GM19238 (cell line): ENCODE data around the gene MEGF6.

Source experiments
- DNase-seq: peaks from one replicate; pipeline ENCODE4 v3.0.0; 2011; ENCODE audit warnings: low spot score; ENCODE audit not compliant: insufficient read length

Gene MEGF6

DNA sequence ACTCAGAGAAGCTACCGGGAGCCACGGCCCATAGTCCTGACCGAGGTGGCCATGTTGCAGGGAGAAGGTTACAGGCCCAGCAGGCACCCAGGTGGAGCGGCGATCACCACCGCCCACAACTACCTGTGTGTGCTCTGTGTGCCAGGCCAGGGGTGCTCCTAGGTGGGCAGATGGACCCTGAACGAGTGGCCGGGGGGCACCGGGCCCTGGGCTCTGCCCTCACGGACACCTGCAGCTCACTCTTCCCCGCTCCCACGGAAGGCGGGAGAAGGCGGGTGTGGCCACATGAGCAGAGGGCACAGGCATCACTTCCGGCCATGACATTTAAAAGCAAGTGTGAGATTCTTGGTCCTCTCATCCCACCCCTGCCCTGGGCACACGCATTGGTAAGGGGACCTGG is 73.9 kb downstream of the MEGF6 start:
- DNase-seq, result no peak

GRCh38 chr1:3536420-3537195 is 74.7 kb downstream of the MEGF6 start:
- no peak for DNase-seq

DNA sequence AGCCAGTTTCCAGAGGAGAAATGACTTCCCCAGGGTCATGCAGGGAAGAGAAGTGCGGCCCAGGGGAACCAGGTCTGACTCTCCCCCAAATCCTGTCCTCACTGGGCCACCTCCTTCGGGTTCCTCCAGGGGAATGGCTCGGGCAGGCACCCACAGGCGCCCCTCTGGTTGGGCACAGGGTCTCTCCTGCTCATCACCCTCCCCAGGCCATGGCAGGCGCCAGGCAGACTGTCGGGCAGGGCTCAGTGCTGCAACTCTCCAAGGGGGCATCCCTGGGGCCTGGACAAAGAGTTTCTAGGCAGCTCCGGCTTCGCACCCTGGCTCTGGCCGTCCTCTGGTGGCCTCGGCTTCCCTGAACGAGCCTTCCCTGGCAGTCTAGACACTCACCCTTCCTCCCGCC is 75.6 kb downstream of the MEGF6 start:
- no peak for DNase-seq

GRCh38 chr1:3534803-3535637 is 76.3 kb downstream of the MEGF6 start:
- no peak for DNase-seq

DNA sequence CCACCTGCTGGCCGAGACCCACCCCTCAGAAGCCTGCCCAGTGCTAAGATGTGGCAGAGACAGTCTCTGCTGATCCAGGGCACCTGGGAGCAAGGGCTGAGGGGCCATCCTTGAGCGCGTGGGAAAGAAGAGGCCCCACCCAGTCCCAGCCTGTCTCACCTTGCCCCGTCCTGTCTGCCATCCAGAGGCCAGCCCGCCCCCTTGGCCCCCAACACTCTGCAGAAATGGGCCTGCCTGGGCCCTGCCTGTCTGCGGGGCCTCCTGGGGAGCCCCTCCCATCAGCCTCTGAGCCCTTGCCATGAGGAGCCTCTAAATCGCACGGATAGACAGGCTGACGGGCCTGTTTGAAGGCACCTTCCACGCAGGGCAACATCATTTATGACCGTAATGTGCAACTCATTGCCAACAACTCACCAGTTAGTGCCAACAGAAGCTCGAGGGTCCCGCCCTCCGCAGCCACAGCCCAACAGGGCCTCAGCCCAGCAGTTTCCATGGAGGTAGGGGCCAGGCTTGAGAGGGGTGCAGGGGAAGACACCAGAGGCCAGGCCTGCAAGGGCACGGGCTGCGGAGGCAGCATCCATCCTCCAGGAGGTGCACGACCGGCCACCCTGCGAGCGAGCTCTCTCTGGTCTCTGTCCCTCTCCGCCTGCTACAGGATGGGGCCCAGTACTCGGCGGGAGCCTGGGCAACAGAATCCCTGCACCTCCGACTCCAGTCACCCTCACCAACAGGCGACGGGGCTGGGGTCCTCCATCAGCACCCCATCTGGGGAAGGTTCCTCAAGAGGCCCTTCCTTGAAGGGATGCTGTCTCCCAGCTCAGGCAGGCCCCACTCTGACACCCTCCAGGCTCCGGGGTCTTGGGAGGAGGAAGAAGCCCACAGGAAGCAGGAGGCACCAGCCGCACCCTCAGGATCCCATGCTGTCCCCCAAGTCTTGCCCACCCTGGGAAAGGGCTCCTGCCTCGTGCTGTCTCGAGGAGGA is 78.0 kb downstream of the MEGF6 start:
- no peak for DNase-seq

DNA sequence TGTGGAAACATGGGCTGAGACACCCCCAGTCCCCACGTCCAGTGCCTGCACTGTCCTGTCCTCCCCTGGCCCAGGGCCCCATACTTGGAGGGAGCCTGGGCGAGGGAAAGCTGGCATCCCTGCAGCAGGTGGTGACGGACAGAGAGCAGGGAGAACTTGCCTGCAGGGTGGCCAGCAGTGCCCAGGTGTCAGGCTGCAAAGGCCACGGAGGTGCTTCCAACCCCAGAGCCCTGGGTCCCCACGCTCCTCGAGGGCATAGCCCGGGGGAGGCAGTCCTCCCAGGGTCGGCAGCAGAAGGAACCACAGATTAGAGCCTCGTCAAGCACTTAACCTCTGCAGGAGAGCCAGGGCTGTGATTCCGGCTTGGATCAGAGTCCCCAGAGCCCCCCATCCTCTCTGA is 79.4 kb downstream of the MEGF6 start:
- DNase-seq, result no peak

- no peak for DNase-seq
These were observed 80.1 kb downstream of the MEGF6 start for GRCh38 chr1:3530926-3531818.

DNA sequence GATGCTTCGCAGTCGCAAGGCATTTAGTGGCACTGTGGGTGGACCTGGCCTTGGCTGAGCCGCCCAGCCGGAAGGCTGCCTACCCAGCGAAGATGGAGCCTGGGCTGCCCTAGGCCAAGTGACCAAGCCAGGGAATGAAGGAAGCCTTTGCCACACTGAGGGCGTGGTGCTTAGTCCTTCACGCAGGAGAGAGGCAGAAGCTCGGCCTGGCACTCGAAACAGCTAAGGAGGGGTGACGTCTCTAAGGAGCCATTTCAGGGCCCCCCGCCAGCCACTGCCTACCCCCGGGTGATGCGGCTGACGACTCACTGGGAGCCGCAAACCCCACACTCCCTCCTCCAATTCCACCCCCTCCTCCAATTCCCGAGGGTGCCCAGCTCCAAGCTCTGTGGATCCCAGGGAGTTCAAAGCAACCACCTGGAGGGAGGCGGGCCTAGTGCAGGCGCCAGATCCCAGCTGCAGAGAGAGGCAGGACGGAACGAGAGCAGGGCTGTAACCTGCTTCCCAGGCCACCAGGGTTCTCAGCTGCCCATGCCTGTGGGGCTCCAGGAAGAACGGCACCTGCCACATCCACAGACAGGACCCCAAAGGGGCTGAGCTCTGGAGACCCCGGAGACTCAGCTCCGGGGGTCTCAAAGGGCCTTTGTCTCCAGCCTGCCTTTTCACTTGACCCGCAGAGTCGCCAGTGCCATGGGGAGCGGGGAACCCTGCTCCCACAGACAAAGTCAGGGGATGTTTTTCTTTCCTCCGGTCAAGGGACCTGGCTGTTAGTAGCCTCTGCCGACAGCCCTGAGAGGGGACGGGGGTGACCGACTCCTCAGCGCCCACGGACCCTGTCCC is 81.0 kb downstream of the MEGF6 start:
- no peak for DNase-seq

DNA sequence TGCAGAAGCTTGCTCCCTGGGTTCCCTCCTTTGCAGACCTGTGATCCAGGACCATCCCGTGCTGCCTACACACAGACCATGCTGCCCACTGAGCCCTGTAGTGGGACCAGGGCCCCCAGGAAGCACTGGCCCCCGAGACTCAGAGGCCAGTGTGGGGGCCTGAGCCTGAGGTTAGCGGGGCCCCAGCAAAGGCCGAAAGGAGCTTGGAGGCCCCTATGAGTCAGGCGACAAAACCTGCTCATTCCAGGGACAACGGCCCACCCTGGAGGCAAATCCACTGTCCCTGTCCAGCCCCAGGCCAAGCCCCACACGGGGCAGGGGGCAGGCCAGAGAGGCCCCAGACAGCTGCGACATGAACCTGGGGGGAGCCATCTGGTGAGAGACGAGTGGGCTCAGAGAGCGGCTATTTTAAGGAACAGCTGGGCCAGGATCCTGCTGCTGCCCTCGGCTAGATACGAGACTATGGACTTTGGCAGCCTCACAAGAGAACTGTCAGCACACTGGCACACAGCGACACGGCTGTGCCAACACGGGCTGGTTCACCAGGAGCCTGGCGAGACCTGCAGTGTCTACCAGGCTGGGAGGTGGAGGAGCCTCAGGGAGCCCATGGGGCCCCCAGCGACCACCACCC is 82.1 kb downstream of the MEGF6 start:
- DNase-seq, result no peak

- no peak for DNase-seq
These were observed 83.5 kb downstream of the MEGF6 start for GRCh38 chr1:3527774-3528173.

DNA sequence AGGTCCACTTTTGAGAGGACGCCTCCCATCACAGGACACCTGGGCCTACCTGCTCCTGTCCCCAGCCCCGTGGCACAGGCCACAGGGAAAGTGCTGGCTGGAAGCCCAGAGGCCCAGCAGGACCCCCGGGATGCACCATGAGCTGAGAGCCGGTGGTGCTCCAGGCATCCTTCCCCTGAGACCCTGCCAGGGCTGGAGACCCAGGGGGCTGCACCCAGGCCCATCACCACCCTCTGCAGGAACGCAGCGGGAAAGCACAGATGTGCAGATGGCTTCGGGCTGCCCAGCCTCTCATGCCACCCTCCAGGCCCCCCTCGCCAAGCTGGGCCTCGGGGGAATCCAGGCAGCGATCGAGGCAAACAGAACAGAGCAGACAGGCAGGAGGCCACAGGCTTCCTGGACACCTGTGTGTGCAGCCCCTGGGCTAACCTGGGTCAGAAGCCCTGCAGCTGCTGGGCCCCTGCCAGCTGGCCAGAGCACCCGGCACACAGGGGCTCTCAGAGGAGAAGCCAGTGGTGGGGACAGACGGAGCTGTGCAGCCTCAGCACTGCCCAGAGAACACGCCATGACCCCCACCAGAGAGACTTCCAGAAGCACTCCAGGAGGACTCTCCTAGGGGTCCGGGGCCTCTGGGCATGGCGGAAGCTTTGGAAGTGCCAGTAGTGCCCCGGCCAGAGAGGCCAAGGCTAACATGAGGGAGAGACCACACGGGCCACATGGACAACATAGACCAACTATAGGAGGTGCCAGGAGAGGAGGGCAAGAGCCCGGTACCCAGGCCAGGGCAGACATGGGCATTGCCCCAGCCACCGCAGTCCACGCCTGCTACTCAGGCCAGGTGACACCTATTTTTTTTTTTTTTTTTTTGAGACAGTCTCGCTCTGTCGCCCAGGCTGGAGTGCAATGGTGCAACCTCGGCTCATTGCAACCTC is 85.5 kb downstream of the MEGF6 start:
- no peak for DNase-seq

- DNase-seq, result no peak
These were observed 86.6 kb downstream of the MEGF6 start for GRCh38 chr1:3524556-3525203.

- DNase-seq, result no peak
These were observed 87.3 kb downstream of the MEGF6 start for GRCh38 chr1:3523980-3524379.

GRCh38 chr1:3522564-3523265 is 88.6 kb downstream of the MEGF6 start:
- no peak for DNase-seq

DNA sequence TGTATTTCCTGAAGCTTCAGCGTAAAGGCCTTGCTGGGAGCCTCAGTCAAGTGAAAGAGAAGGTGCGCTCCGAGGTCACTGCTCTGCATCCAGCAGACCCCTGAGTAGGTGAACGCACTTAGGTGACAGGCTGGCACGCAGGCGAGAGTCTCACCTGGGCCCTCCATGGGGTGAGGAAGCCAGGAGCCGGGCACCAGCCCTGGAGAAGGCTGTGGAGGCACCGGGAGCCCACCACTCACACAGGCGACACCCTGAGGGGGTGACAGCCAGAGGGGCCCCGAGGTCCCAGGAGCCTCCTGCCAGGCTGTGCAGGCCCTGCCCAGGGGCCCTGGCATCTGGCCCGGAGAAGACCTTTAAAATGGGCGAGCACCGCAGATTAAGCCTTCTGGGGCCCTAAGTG is 89.2 kb downstream of the MEGF6 start:
- DNase-seq, result no peak

DNA sequence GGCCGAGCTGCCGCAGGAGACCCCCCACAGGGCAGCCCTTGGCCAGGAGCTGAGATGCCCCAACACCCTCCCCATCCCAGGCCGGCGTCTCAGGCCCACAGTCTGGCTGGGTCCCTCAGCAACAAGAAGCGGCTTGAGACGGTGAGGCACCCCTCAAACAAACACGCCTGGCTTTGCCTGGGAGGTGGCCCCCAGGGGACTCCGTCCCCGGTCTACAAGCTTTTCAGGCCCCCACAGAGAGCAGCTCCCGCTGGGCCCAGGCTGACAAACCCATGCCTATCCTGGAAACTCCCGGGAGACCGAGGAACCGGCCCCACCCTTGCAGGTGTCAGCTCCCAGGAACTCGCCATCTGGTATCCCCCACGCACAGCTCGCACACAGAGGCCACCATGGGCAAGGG is 89.9 kb downstream of the MEGF6 start:
- no peak for DNase-seq
